HFFc6 (cell line): ENCODE data around the gene GNA14. TPM values are rescaled to one million over a fixed set of nuclear protein-coding genes. Genes with fewer than 3 reads are reported as not detected.
"Not testable (repeated sequence)": the region's sequence is repeated elsewhere in the genome, so short reads cannot be mapped to it uniquely, and the experiment has no call there.

ENCODE experiments used
- DNase-seq: peaks from one replicate; pipeline ENCODE4 v3.0.0-alpha.2; 2018
- H3K27ac Mint-ChIP-seq: 2 replicates; pipeline ENCODE4 v1.8.0; 2020; ENCODE audit warnings: mild to moderate bottlenecking, mixed read lengths
- H3K27me3 Mint-ChIP-seq: 2 replicates; pipeline ENCODE4 v1.8.0; 2021; ENCODE audit warnings: mild to moderate bottlenecking, moderate library complexity, mixed read lengths; ENCODE audit not compliant: insufficient read depth
- H3K36me3 Mint-ChIP-seq: 2 replicates; pipeline ENCODE4 v1.8.0; 2021; ENCODE audit warnings: low read depth, mixed read lengths
- H3K4me1 Mint-ChIP-seq: 2 replicates; pipeline ENCODE4 v1.8.0; 2020; ENCODE audit warnings: low read depth, mixed read lengths
- H3K4me3 Mint-ChIP-seq: 2 replicates; pipeline ENCODE4 v1.8.0; 2020; ENCODE audit warnings: mild to moderate bottlenecking, moderate library complexity, mixed read lengths
- H3K9me3 Mint-ChIP-seq: 2 replicates; pipeline ENCODE4 v1.8.0; 2020; ENCODE audit warnings: mild to moderate bottlenecking, mixed read lengths
- total RNA-seq, 6 experiments: library from RNA; stranded (reverse); fragmentation: NEBNext Ultra II Directional; extraction: Animal tissue kit (Norgen Biotek cat#: 25700); gene quantifications; 2 replicates in 1 of 6; 3 replicates in 5 of 6; pipeline ENCODE4 v1.2.3, GENCODE V29; 2021
- TF ChIP-seq, protein P1 (sequence below): fragments of 200-600 bp; sonication (generic); IDR thresholded peaks from 2 replicates; pipeline ENCODE4 v1.5.0; 2021; ENCODE audit warnings: antibody characterized with exemption, mild to moderate bottlenecking

GNA14 gene
- total RNA-seq, 6 experiments from 2014 or later, result not detected

DNA sequence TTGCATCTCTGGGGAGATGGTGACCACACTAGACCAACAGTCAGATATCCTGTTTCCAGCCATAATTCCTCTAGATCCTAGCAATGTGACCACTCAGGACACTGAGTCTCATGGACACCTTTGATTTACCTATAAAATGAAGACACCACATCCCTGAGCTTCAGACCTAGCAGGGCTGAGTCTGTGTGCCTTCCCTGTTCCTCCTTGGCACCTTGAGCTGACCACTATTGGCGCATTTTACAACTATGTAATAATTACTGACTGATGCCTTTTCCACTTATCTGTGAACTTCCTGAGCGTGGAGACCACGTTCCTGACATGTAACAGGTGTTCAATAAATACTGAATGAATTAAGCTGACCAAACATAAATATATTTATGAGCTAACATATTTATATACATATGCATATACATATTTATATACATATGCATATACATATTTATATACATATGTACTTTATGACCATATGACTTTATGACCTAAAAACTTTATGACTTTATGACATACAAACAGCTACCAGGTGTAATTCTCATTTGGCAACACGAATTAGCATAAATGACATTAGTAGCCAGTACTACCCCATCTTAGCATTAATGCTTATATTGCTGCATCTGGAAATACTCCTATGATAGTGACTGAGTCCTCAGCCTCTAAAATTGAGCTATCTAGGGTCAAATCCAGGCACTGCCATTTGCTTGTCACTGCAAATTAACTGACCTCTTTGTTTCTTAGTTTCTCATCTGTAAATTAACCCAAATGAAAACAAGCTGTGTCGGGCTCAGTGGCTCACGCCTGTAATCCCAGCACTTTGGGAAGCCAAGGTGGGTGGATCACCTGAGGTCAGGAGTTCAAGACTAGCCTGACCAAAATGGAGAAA, 150.6 kb downstream of the GNA14 start:
- Mint-ChIP-seq H3K4me3 (no peak overlapping the region), H3K9me3 (no peaks in the 10 kb centered on the region), H3K4me1 (peaks cover 22% of the 10 kb centered on the region), H3K27me3 (peaks cover 2% of the 10 kb centered on the region), H3K36me3 (no peaks in the 10 kb centered on the region), H3K27ac (no peak overlapping the region)
- DNase-seq, result no peak
- TF ChIP-seq, protein P1, sequence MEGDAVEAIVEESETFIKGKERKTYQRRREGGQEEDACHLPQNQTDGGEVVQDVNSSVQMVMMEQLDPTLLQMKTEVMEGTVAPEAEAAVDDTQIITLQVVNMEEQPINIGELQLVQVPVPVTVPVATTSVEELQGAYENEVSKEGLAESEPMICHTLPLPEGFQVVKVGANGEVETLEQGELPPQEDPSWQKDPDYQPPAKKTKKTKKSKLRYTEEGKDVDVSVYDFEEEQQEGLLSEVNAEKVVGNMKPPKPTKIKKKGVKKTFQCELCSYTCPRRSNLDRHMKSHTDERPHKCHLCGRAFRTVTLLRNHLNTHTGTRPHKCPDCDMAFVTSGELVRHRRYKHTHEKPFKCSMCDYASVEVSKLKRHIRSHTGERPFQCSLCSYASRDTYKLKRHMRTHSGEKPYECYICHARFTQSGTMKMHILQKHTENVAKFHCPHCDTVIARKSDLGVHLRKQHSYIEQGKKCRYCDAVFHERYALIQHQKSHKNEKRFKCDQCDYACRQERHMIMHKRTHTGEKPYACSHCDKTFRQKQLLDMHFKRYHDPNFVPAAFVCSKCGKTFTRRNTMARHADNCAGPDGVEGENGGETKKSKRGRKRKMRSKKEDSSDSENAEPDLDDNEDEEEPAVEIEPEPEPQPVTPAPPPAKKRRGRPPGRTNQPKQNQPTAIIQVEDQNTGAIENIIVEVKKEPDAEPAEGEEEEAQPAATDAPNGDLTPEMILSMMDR, result no peak

DNA sequence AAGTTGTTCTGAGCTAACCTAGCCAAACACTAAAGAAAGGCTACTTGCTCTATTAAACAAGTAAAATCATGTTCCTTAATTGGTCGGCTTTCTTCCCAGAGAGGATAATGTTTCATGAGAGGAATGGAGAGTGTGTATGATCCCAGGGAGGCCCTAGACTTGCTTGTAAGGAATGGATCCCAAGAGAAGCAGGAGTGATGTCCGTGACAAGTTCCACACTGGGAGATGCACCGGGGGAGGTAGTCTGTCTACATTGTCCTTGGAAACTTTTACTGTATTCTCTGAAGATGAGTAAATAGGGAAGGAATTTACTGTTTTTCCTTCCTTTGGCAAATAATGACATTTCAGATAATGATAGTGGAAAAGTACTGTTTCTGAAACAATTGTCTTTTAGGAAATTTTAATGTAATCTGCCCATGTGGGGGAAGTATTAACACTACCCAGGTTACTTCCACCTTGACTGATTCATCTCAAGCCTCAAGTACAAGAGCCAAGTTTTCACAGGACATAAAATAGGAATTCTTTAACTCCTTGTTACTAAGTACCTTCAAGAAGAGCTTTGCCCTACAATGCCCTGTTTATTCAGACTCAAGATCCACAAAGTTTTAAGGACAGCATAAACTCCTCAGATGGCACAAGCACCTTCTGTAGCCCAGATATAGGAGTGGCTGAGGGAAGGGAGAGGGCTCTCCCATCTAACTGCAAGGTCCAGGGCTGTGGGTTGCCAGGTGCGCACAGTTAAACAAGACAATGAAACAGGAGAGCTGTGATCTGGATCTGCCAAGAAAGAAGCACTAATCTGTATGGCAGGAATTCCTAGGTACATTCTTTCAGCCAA, 152.1 kb downstream of the GNA14 start:
- H3K4me3 Mint-ChIP-seq, result peak overlapping the region; percentile 31
- peak overlapping the region; percentile 69 for H3K27ac Mint-ChIP-seq
- H3K27me3 Mint-ChIP-seq, result no peaks in the 10 kb centered on the region; the same call in none of the 2 replicates
- H3K9me3 Mint-ChIP-seq, result no peaks in the 10 kb centered on the region
- H3K36me3 Mint-ChIP-seq, result no peaks in the 10 kb centered on the region
- TF ChIP-seq, protein P1, result no peak
- H3K4me1 Mint-ChIP-seq, result peaks cover 22% of the 10 kb centered on the region
- peak; percentile 57 for DNase-seq

DNA sequence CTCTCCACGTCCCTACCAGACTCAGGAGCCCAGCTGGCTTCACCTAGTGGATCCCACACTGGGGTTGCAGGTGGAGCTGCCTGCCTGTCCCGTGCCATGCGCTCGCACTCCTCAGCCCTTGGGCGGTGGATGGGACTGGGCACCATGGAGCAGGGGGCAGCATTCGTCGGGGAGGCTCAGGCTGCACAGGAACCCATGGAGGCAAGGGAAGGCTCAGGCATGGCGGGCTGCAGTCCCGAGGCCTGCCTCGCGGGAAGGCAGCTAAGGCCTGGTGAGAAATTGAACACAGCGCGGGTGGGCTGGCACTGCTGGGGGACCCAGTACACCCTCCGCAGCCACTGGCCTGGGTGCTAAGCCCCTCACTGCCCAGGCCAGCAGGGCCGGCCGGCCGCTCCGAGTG, 157.8 kb downstream of the GNA14 start:
- not testable (repeated sequence) for H3K4me3 Mint-ChIP-seq, H3K9me3 Mint-ChIP-seq, DNase-seq, H3K36me3 Mint-ChIP-seq, H3K4me1 Mint-ChIP-seq, H3K27ac Mint-ChIP-seq, H3K27me3 Mint-ChIP-seq

DNA sequence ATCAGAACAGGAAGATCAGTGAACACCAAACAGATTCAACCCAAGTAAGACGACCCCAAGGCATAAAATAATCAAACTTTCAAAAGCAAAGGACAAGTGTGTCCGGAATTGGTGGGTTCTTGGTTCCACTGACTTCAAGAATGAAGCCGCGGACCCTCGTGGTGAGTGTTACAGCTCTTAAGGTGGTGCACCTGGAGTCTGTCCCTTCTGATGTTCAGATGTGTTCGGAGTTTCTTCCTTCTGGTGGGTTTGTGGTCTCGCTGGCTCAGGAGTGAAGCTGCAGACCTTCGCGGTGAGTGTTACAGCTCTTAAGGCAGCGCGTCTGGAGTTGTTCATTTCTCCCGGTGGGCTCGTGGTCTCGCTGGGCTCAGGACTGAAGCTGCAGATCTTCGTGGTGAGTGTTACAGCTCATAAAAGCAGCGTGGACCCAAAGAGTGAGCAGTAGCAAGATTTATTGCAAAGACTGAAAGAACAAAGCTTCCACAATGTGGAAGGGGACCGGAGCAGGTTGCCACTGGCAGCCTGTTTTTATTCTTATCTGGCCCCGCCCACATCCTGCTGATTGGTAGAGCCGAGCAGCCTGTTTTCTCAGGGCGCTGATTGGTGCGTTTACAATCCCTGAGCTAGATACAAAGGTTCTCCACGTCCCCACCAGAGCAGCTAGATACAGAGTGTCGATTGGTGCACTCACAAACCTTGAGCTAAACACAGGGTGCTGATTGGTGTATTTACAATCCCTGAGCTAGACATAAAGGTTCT, 158.5 kb downstream of the GNA14 start:
- H3K9me3 Mint-ChIP-seq, H3K4me3 Mint-ChIP-seq, DNase-seq, H3K4me1 Mint-ChIP-seq, H3K27ac Mint-ChIP-seq, H3K27me3 Mint-ChIP-seq, H3K36me3 Mint-ChIP-seq: not testable (repeated sequence)

DNA sequence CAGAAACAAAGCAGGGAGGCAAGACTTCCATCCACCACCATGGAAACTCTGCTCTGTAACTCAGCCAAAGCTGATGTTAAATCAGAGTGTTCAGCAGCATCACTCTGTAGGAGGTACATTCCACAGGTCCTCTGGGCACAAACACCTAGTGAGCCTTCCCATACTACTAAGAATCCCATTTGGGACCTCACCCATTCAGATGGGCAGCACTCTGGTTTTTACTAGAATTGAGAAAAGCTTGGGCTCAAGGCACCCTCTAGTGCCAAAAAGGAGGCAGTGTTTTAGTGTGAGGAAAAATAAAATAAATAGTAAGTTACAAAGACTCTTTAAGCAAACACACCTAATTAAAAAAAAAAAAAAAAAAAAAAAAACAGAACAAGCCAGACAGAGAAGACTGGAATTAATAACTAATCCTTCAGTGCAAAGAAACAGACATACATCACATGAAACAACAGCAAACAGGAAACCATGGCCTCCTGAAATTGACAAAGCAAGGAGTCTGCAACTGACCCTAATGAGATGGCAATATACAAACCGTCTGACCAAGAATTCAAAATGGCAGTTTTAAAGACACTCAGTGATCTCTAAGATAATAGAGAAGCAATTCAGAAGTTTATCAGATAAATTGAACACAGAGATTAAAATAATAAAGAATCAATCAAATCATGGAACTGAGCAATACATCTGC, 159.5 kb downstream of the GNA14 start:
- DNase-seq, result no peak
- Mint-ChIP-seq H3K4me1 (no peaks in the 10 kb centered on the region), H3K36me3 (no peaks in the 10 kb centered on the region), H3K4me3 (no peak overlapping the region), H3K9me3 (peaks cover 6% of the 10 kb centered on the region; the same call in 1 of the 2 replicates), H3K27ac (no peak overlapping the region), H3K27me3 (peaks cover 2% of the 10 kb centered on the region)
- TF ChIP-seq, protein P1, result peak; percentile 78

DNA sequence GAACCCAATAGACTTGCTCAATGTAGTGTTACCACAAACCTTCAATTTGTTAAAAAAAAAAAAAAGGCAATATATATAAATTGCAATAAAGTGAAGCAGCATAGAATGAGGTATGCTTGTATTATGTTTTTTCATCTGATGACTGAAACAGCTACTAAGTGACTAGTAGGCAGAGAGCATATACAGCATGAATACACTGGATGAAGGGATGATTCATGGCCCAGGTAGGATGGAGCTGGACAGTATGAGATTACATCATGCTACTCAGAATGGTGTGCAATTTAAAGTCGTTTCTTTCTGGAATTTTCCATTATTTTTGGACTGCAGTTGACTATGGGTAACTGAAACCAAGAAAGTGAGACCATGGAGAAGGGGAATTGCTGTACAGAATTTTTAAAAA, 161.2 kb downstream of the GNA14 start:
- TF ChIP-seq, protein P1, result no peak
- H3K27ac Mint-ChIP-seq, result no peak overlapping the region
- peaks cover 6% of the 10 kb centered on the region; the same call in 1 of the 2 replicates for H3K9me3 Mint-ChIP-seq
- peaks cover 9% of the 10 kb centered on the region for H3K27me3 Mint-ChIP-seq
- no peak overlapping the region for H3K4me3 Mint-ChIP-seq
- H3K4me1 Mint-ChIP-seq, result no peaks in the 10 kb centered on the region
- no peaks in the 10 kb centered on the region for H3K36me3 Mint-ChIP-seq
- no peak for DNase-seq
